B cell (primary cell): ENCODE measurements around the gene STXBP1. TPM values are rescaled to one million over a fixed set of nuclear protein-coding genes. Genes with fewer than 3 reads are reported as not detected.

ENCODE experiments used
- ATAC-seq: fragments of 200-7000 bp; cut with Tn5 transposase; one replicate; pipeline ENCODE4 v1.10.0; 2021; ENCODE audit warnings: low read depth, mild to moderate bottlenecking, moderate number of reproducible peaks, moderate library complexity
- CTCF ChIA-PET: fragments of 350-600 bp; sonication (Branson Sonifier 250); formaldehyde crosslinking; loops from one replicate; lab custom pipeline; 2021; ENCODE audit warnings: antibody characterized with exemption, inconsistent platforms; lab: Charles Lee
- POLR2A ChIA-PET: fragments of 350-600 bp; sonication (Branson Sonifier 250); formaldehyde crosslinking; loops from one replicate; lab custom pipeline; 2021; ENCODE audit warnings: antibody characterized with exemption; lab: Charles Lee
- DNase-seq: peaks from one replicate; pipeline ENCODE4 v3.0.0; 2013
- H2AFZ ChIP-seq: 2 replicates; pipeline ENCODE4 v1.6.1; 2012; ENCODE audit warnings: mild to moderate bottlenecking, low read depth, low read length; ENCODE audit not compliant: insufficient read depth, poor library complexity, severe bottlenecking
- H3K27ac ChIP-seq, 2 donors: 1 replicate in 1 of 2; 2 replicates in 1 of 2; pipeline ENCODE4 v1.5.1; 2012 to 2013; ENCODE audit warnings: low read length in 2 of 2, mild to moderate bottlenecking in 2 of 2, moderate library complexity in 1 of 2
- H3K27me3 ChIP-seq, 4 experiments: fragments of 200-600 bp in 1 of 4; sonication (generic) in 1 of 4; replicated peaks in 1 of 4; 1 replicate in 2 of 4; 2 replicates in 2 of 4; pipeline versions ENCODE4 v1.6.1 to v1.7.0; 2013 to 2016; ENCODE audit warnings: low read length in 3 of 4, mild to moderate bottlenecking in 2 of 4, mixed read lengths in 1 of 4, moderate library complexity in 1 of 4; ENCODE audit not compliant: insufficient read depth in 4 of 4, control insufficient read depth in 3 of 4; ENCODE audit errors: control extremely low read depth in 1 of 4
- H3K36me3 ChIP-seq, 2 experiments: replicated peaks in 1 of 2; 1 replicate in 1 of 2; 2 replicates in 1 of 2; pipeline versions ENCODE4 v1.6.1 to v1.7.1; 2013; ENCODE audit warnings: low read length in 1 of 2; ENCODE audit not compliant: insufficient read depth in 2 of 2, control insufficient read depth in 1 of 2; ENCODE audit errors: control extremely low read depth in 1 of 2, extremely low read depth in 1 of 2
- H3K4me1 ChIP-seq, 2 donors: fragments of 200-600 bp in 1 of 2; sonication (generic) in 1 of 2; 1 replicate in 1 of 2; 2 replicates in 1 of 2; pipeline versions ENCODE4 v1.5.1 to v1.6.1; 2013 to 2017; ENCODE audit warnings: low read length in 2 of 2; ENCODE audit not compliant: control insufficient read depth in 2 of 2, insufficient read depth in 2 of 2
- H3K4me2 ChIP-seq: replicated peaks from 2 replicates; pipeline ENCODE3; 2012; ENCODE audit warnings: mild to moderate bottlenecking, low read depth, low read length; ENCODE audit not compliant: poor library complexity, severe bottlenecking
- H3K4me3 ChIP-seq, 5 experiments: fragments of 200-600 bp in 1 of 5; sonication (generic) in 1 of 5; 1 replicate in 3 of 5; 2 replicates in 2 of 5; pipeline versions ENCODE4 v1.5.1 to v1.7.0; 2011 to 2016; ENCODE audit warnings: low read length in 4 of 5, mild to moderate bottlenecking in 4 of 5, low read depth in 2 of 5, control low read depth in 1 of 5, moderate library complexity in 1 of 5; ENCODE audit not compliant: insufficient read depth in 1 of 5; ENCODE audit errors: control extremely low read depth in 1 of 5, extremely low read depth in 1 of 5
- H3K79me2 ChIP-seq: fragments of 200-600 bp; sonication (generic); one replicate; pipeline ENCODE4 v1.6.0; 2016; ENCODE audit warnings: low read length; ENCODE audit not compliant: control insufficient read depth, insufficient read depth
- H3K9ac ChIP-seq: fragments of 200-600 bp; sonication (generic); 2 replicates; pipeline ENCODE4 v1.6.1; 2017; ENCODE audit warnings: mild to moderate bottlenecking, low read length, moderate library complexity
- H3K9me3 ChIP-seq, 3 donors: one replicate each; pipeline versions ENCODE4 v1.6.1 to v1.7.1; 2013; ENCODE audit warnings: low read length in 2 of 3; ENCODE audit not compliant: control insufficient read depth in 2 of 3, insufficient read depth in 1 of 3; ENCODE audit errors: control extremely low read depth in 1 of 3
- H4K20me1 ChIP-seq: 2 replicates; pipeline ENCODE4 v1.6.0; 2012; ENCODE audit warnings: mild to moderate bottlenecking, low read length; ENCODE audit not compliant: insufficient read depth, control insufficient read depth, poor library complexity, severe bottlenecking
- H3K27ac Mint-ChIP-seq: one replicate; pipeline ENCODE4 v1.8.0; 2021; ENCODE audit warnings: mixed read lengths
- H3K27me3 Mint-ChIP-seq: one replicate; pipeline ENCODE4 v1.8.0; 2021; ENCODE audit warnings: mixed read lengths
- H3K4me1 Mint-ChIP-seq: one replicate; pipeline ENCODE4 v1.8.0; 2021; ENCODE audit warnings: mixed read lengths
- H3K4me3 Mint-ChIP-seq: one replicate; pipeline ENCODE4 v1.8.0; 2021; ENCODE audit warnings: mixed read lengths
- H3K9me3 Mint-ChIP-seq: one replicate; pipeline ENCODE4 v1.8.0; 2022; ENCODE audit warnings: mixed read lengths; ENCODE audit not compliant: insufficient read depth
- CTCF ChIP-seq: fragments of 200-600 bp; IDR thresholded peaks from one replicate; pipeline ENCODE4 v1.8.0; 2022; ENCODE audit warnings: antibody characterized with exemption, mild to moderate bottlenecking
- EZH2 ChIP-seq: IDR thresholded peaks from 2 replicates; pipeline ENCODE4 v1.6.1; 2012; ENCODE audit warnings: borderline replicate concordance, low read depth, mild to moderate bottlenecking, moderate library complexity, low read length; ENCODE audit not compliant: insufficient read depth, poor library complexity, severe bottlenecking
- WGBS: methylation state at CpG from one replicate; pipeline ENCODE4 v1.1.5; 2013; ENCODE audit warnings: missing lambda C conversion rate; ENCODE audit not compliant: insufficient coverage; 5-methylcytosine and 5-hydroxymethylcytosine counted together
- intact Hi-C: fragments of 100-400 bp; cut with micrococcal nuclease; formaldehyde crosslinking; loops from one replicate; pipeline ENCODE4 v1.10.0; 2022
- polyA plus RNA-seq: library from polyadenylated mRNA; depleted of rRNA; stranded (reverse); fragments of >200 nt; gene quantifications from 2 replicates; pipeline ENCODE4 v1.2.3, GENCODE V29; 2012
- total RNA-seq, 2 donors: library from RNA; stranded (reverse); fragments of 120-200 nt in 1 of 2; gene quantifications; 1 replicate in 1 of 2; 2 replicates in 1 of 2; pipeline versions ENCODE4 v1.2.3 to v1.2.4, GENCODE V29; 2013 to 2022

STXBP1 gene
- total and polyA plus RNA-seq, 2 donors (not counting 1 experiment from before 2014, with no cell fraction given), result 0.62 TPM; not detected in 1

- Histone ChIP-seq H3K36me3 (no peaks in the 10 kb centered on the region), H3K4me1 (no peaks in the 10 kb centered on the region), H3K27ac (no peak overlapping the region), H3K27me3 (peaks cover 0 to 2% (median 0%) of the 10 kb centered on the region in 4 experiments), H3K79me2 (no peaks in the 10 kb centered on the region), H3K4me2 (no peak overlapping the region), H3K9me3 (no peaks in the 10 kb centered on the region), H3K9ac (no peak overlapping the region), H4K20me1 (no peaks in the 10 kb centered on the region), H2AFZ (no peak overlapping the region), H3K4me3 (no peak overlapping the region)
- Mint-ChIP-seq H3K4me3 (no peak overlapping the region), H3K9me3 (no peaks in the 10 kb centered on the region), H3K27ac (no peak overlapping the region), H3K4me1 (no peaks in the 10 kb centered on the region), H3K27me3 (peaks cover 15% of the 10 kb centered on the region)
- intact Hi-C loops, result no loop called here
- WGBS, result 84% methylated on average over 13 of the region's 13 CpGs
- no peak for DNase-seq
- ATAC-seq, result no peak
- POLR2A ChIA-PET, result no interaction called here
- CTCF ChIA-PET, result interaction anchor here (1.4 kb wide), 1 partner anchor 9 kb away, joined by 5 read pairs; no protein-coding TSS in a partner anchor
- TF ChIP-seq CTCF (no peak), EZH2 (no peak)
Measured at GRCh38 chr9:127598839-127599549, 13.1 kb upstream of the STXBP1 start.

- TF ChIP-seq CTCF (no peak), EZH2 (no peak)
- Histone ChIP-seq H3K4me2 (no peak overlapping the region), H4K20me1 (no peaks in the 10 kb centered on the region), H3K9me3 (no peaks in the 10 kb centered on the region), H3K27me3 (peaks cover 0 to 2% (median 0%) of the 10 kb centered on the region in 4 experiments), H3K36me3 (no peaks in the 10 kb centered on the region), H3K9ac (no peak overlapping the region), H3K27ac (no peak overlapping the region), H3K4me1 (no peaks in the 10 kb centered on the region), H2AFZ (no peak overlapping the region), H3K79me2 (no peaks in the 10 kb centered on the region), H3K4me3 (no peak overlapping the region)
- no peak overlapping the region for H3K27ac Mint-ChIP-seq
- no peak overlapping the region for H3K4me3 Mint-ChIP-seq
- no peaks in the 10 kb centered on the region for H3K9me3 Mint-ChIP-seq
- H3K27me3 Mint-ChIP-seq, result peaks cover 15% of the 10 kb centered on the region
- ATAC-seq (no peak), DNase-seq (no peak)
- WGBS, result 72% methylated on average over 4 of the region's 7 CpGs
- intact Hi-C loops, result no loop called here
- POLR2A ChIA-PET, result no interaction called here
- CTCF ChIA-PET, result interaction anchor here (1.4 kb wide), 1 partner anchor 10 kb away, joined by 5 read pairs; no protein-coding TSS in a partner anchor
- no peaks in the 10 kb centered on the region for H3K4me1 Mint-ChIP-seq
Measured at GRCh38 chr9:127599550-127599891, 12.6 kb upstream of the STXBP1 start.
